Muscle layer of colon (tissue), 2 donors: Measurements from ENCODE around the gene LDB2.

Experiments used
- H3K27ac ChIP-seq: one replicate; pipeline ENCODE4 v1.7.0; 2013; ENCODE audit warnings: low read depth, mild to moderate bottlenecking, low read length, moderate library complexity
- H3K27me3 ChIP-seq, 2 donors: one replicate each; pipeline ENCODE4 v1.7.0; 2013; ENCODE audit warnings: low read length in 2 of 2, mild to moderate bottlenecking in 2 of 2; ENCODE audit not compliant: insufficient read depth in 2 of 2, control insufficient read depth in 1 of 2
- H3K36me3 ChIP-seq: one replicate; pipeline ENCODE4 v1.7.0; 2013; ENCODE audit warnings: mild to moderate bottlenecking, low read length; ENCODE audit not compliant: insufficient read depth
- H3K4me1 ChIP-seq: one replicate; pipeline ENCODE4 v1.7.0; 2013; ENCODE audit warnings: mild to moderate bottlenecking, low read length; ENCODE audit not compliant: insufficient read depth
- H3K4me3 ChIP-seq, 2 donors: one replicate each; pipeline ENCODE4 v1.7.0; 2013; ENCODE audit warnings: low read length in 2 of 2, low read depth in 1 of 2, mild to moderate bottlenecking in 1 of 2, moderate library complexity in 1 of 2
- H3K9ac ChIP-seq: one replicate; pipeline ENCODE4 v1.7.0; 2013; ENCODE audit warnings: low read length
- H3K9me3 ChIP-seq: one replicate; pipeline ENCODE4 v1.7.0; 2013; ENCODE audit warnings: mild to moderate bottlenecking, low read length
- donor health status: abdominal sarcoma.
- donor health status: Adenocarcinoma of cecum.

Gene LDB2

DNA sequence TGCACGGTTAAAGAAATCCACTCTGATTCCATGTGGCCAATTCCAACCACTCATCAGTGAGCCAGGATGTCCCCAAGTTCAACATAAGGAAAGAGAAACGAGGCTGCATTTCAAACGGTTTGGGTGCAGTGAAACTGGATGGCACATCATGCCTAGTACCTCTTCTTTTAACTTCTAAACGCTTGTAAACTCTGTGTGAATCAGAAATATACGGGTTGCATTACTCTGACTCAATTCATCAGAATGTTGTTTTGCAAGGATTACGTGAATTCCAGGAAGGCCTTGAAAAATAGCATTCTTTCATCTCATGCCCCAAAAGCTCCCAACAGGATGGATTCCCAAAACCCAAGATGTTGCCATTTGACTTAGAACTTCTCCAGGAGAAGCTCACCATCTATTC lies 270.4 kb downstream of the LDB2 start:
- Histone ChIP-seq H3K27me3 (no peaks in the 10 kb centered on the region), H3K4me3 (no peak overlapping the region), H3K9ac (no peak overlapping the region), H3K9me3 (no peaks in the 10 kb centered on the region), H3K27ac (no peak overlapping the region), H3K36me3 (no peaks in the 10 kb centered on the region), H3K4me1 (no peaks in the 10 kb centered on the region)

DNA sequence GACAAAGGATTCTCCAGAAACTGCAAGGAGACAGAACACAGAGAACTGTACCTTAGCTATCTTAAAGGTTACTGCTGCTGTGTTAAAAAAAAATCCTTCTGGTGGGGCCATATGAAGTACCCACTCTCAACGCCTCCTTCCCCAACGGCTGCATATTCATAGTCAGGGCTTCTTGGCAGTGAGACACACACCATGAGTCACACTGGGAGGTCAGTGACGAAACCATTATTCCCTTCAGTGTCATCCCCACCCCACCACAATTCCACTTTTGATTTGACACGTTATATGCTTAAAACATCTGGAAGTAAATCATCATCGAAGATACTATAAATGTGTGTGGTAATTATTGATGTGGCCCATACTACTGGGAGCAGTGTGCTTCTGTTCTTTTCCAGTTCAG lies 271.5 kb downstream of the LDB2 start:
- Histone ChIP-seq H3K36me3 (no peaks in the 10 kb centered on the region), H3K4me3 (no peak overlapping the region), H3K27ac (no peak overlapping the region), H3K4me1 (no peaks in the 10 kb centered on the region), H3K9ac (no peak overlapping the region), H3K9me3 (no peaks in the 10 kb centered on the region), H3K27me3 (no peaks in the 10 kb centered on the region)

DNA sequence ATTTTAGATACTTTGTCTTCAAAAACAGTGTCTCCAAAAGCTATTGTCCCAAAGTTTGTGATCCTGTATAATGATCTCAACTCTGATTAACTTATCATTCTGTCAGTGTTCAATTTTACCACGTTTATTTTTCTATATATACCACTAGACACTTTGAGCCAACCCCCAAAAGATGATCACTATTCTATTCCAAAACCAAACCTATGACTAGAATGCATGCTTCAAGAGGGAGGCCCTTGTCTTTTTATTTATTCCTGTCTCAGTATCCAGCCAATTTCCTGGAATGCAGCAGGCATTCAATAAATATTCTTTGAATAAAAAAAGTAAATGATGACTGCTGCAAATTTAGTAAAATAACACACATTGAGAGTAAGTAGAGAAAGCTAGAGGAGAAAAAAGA lies 275.6 kb downstream of the LDB2 start:
- no peaks in the 10 kb centered on the region for H3K27me3 ChIP-seq
- H3K27ac ChIP-seq = no peak overlapping the region
- no peak overlapping the region for H3K9ac ChIP-seq
- no peaks in the 10 kb centered on the region for H3K4me1 ChIP-seq
- H3K4me3 ChIP-seq = no peak overlapping the region
- no peaks in the 10 kb centered on the region for H3K36me3 ChIP-seq
- no peaks in the 10 kb centered on the region for H3K9me3 ChIP-seq

DNA sequence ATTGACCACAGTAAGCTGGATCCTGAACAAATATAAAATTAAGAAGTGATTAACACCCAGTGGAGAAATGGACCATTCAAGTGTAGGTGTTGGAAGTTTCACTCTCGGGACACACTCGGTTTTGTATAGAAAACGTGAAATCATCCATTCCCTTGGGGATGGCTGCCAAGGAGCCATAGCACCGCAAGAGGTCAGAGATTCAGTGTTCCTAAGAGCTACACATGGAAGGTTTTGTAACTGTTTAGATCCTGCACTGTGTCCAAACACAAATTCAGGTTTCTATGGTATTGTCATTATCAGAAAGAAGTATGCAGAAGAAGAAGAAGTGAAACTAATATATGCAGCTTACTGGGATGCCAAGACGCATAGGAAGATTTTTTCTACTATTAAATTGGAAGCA lies 281.0 kb downstream of the LDB2 start:
- Histone ChIP-seq H3K36me3 (no peaks in the 10 kb centered on the region), H3K27me3 (no peaks in the 10 kb centered on the region), H3K27ac (no peak overlapping the region), H3K4me3 (no peak overlapping the region), H3K9ac (no peak overlapping the region), H3K4me1 (peaks cover 9% of the 10 kb centered on the region), H3K9me3 (no peaks in the 10 kb centered on the region)

DNA sequence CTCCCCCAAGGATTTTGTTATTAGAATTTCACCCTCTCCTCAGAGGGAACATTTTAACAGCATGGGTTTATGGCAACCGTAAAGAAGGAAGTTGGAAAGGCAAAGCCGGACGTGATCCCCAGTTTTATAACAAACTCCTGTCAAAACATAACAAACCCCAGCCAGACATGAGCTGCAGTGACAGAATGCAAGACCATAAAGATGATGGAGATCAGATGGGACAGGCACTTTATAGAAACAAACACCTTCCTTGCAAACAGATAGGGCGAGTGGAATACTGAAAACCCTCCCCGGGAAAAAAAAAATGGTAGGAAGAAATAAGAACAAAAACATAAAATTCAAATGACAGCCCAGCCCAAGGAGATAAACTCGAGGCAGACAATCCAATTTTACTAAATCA lies 281.4 kb downstream of the LDB2 start:
- Histone ChIP-seq H3K4me3 (no peak overlapping the region), H3K27ac (no peak overlapping the region), H3K27me3 (no peaks in the 10 kb centered on the region), H3K36me3 (no peaks in the 10 kb centered on the region), H3K9me3 (no peaks in the 10 kb centered on the region), H3K4me1 (peaks cover 9% of the 10 kb centered on the region), H3K9ac (no peak overlapping the region)

DNA sequence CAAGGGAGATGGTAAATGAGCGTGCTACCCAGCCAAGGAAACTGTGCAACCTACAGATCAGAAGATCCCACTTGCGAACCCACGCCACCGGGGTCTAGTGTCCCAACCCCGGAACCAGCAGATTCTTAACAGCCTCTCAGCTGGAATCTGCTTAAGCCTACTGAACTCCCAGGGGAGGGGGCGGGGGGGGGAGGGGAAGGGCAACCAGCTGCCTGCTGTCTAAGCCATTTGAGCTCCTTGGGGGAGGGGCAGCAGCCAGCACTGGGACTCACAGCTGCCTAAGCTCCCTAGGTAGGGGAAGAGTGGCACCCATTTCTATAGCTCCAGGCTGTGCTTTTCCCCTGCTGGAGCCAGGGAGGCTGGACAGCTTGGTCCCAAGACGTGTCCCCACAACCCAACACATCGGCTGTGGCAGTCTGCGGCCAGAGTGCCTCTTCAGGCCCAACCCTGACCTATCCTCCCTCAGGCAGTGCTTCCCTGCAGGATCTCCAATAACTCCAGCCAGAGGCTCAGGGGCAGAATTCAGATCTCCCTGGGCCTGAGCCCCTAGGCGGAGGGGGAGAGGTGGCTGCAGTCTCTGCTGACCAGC lies 289.2 kb downstream of the LDB2 start:
- no peaks in the 10 kb centered on the region for H3K36me3 ChIP-seq

DNA sequence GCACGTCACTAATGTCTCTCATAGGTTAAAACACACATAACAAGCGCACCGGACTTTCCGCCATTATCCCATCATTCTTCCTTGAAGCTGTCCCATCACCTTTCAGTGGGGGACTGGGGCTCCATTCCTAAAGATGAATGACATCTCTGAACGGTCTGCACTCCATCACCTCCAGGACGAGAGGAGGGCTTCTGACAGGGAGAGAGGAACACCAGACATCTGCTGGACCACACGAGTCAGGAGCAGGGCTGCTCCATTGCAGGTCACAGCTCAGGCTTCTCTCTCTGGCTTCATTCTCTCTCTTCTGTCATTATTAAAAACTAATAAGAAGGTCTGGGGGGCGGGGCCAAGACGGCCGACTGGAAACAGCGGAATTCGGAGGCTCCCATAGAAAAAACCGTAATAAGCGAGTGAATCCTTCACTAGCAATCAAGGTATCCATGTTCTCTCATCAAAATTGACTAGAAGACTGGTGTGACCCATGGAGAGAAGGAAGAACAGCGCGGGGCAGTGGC lies 289.8 kb downstream of the LDB2 start:
- H3K9me3 ChIP-seq = no peaks in the 10 kb centered on the region
- no peaks in the 10 kb centered on the region for H3K27me3 ChIP-seq
- no peaks in the 10 kb centered on the region for H3K36me3 ChIP-seq
- no peak overlapping the region for H3K4me3 ChIP-seq
- H3K9ac ChIP-seq = no peak overlapping the region
- no peaks in the 10 kb centered on the region for H3K4me1 ChIP-seq
- H3K27ac ChIP-seq = no peak overlapping the region

More for the DNA sequence above, 289.2 kb downstream of the LDB2 start:
- no peaks in the 10 kb centered on the region for H3K27me3 ChIP-seq
- H3K4me1 ChIP-seq = no peaks in the 10 kb centered on the region
- H3K27ac ChIP-seq = no peak overlapping the region
- H3K9me3 ChIP-seq = no peaks in the 10 kb centered on the region
- no peak overlapping the region for H3K9ac ChIP-seq
- no peak overlapping the region for H3K4me3 ChIP-seq

DNA sequence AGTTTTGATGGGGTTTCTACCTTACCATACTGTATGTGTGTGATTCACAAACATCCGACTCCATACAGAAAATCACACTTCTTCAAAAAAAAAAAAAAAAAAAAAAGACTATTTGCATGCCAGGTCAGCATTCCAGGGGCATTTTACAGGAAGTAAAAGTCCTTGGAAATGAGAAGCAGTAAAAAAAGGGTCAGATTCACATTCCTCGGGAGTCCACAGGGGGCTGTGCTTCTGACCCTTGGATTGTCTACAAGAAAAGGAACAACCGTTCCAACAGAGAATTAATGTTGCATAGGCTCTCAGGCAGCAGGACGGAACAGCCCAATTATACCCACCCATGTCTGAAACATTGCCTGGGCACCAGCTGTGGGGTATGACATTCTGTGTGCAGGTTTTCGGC lies 290.3 kb downstream of the LDB2 start:
- no peaks in the 10 kb centered on the region for H3K36me3 ChIP-seq
- no peak overlapping the region for H3K4me3 ChIP-seq
- no peaks in the 10 kb centered on the region for H3K9me3 ChIP-seq
- no peak overlapping the region for H3K9ac ChIP-seq
- no peaks in the 10 kb centered on the region for H3K4me1 ChIP-seq
- H3K27me3 ChIP-seq = no peaks in the 10 kb centered on the region
- H3K27ac ChIP-seq = no peak overlapping the region

DNA sequence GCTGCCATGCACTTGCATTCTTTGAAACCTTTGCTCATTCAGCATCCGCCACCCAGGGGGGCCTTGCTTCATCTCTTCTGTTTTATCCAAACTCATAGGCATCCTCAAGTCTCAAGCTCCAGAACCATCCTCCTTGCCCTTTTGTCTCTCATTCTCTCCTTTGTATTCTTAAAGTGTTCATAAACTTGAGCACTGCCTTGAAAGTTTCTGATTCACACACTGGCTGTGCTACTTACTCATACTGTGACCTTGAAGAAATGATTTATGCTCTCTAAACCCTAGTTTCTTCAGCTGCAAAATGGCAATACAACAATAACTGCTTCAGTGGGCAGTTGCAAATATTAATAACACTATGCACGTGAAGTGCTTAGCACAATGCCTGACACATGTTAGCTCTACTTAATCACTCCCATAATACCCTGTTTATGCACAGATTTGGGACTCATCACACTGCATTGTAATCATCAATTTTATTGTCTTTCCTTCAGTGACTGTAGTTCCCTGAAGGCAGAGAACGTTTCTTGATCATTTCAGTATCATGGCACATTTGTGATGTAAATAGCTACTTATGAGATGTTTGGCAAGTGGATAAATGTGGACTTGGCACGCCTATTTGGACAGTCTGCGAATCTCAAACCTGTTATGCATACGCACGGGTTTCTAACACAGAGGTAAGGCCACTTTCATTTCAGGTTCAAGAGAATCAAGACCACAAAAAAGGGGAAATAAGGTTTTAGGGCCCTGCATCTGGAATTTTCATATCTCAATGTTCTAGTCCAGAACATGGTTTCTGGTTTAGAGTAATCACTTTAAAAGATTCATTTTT lies 291.0 kb downstream of the LDB2 start:
- no peaks in the 10 kb centered on the region for H3K9me3 ChIP-seq
- H3K4me3 ChIP-seq = no peak overlapping the region
- H3K27ac ChIP-seq = no peak overlapping the region
- H3K36me3 ChIP-seq = no peaks in the 10 kb centered on the region
- H3K9ac ChIP-seq = no peak overlapping the region
- H3K27me3 ChIP-seq = no peaks in the 10 kb centered on the region
- H3K4me1 ChIP-seq = no peaks in the 10 kb centered on the region

DNA sequence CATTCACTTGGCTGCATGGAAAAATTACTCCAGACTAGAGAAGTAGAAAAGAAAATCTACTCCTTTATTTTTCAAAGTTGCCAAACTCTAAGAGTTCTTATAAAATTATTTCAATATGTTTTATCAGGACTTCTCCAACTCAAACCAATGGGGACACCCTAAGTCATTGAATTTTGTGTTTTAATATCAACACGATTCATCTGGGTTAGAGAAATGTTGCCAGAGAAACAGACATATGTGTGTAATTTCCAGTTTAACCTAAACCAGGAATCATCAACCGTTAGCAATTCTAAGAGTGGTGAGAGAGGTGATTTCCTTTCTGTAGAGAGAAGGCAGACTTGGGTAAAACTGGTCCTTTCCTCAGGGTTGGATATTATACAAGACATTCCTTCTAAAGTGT lies 291.8 kb downstream of the LDB2 start:
- H3K27ac ChIP-seq = no peak overlapping the region
- no peak overlapping the region for H3K9ac ChIP-seq
- H3K9me3 ChIP-seq = no peaks in the 10 kb centered on the region
- H3K4me3 ChIP-seq = no peak overlapping the region
- H3K36me3 ChIP-seq = no peaks in the 10 kb centered on the region
- H3K27me3 ChIP-seq = no peaks in the 10 kb centered on the region
- H3K4me1 ChIP-seq = no peaks in the 10 kb centered on the region

DNA sequence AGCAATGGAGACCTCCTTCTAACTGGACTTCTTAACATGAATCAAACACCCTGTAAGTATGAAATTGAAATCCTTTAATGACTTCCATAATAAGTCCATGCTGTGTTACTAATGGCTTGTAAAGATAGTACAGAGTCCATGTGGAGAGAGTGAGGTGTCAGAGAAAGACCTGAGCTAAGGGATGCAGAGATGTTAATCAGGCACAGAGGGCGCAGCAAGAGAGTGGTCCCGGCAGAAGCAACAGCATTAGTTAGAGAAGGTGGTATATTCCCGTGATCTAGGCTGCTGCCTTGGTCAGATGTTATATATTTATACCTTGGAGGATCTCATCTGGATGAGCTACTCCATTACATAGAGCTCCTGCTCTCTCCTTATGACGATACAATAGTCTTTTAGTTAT lies 295.3 kb downstream of the LDB2 start:
- Histone ChIP-seq H3K27me3 (no peaks in the 10 kb centered on the region), H3K4me3 (no peak overlapping the region), H3K9me3 (no peaks in the 10 kb centered on the region), H3K4me1 (no peaks in the 10 kb centered on the region), H3K36me3 (no peaks in the 10 kb centered on the region), H3K27ac (no peak overlapping the region), H3K9ac (no peak overlapping the region)
